IMR-90 (cell line): ENCODE measurements around the gene NOS3. TPM values are rescaled to one million over a fixed set of nuclear protein-coding genes. Genes with fewer than 3 reads are reported as not detected.

Experiments
- ATAC-seq: fragments of 200-7000 bp; cut with Tn5 transposase; 2 replicates; pipeline ENCODE4 v1.9.1; 2020; ENCODE audit warnings: low read depth, mild to moderate bottlenecking, moderate library complexity
- BruUV-seq: library from RNA; stranded (reverse); fragments of 400-500 nt; replicated peaks from 2 replicates; lab custom pipeline; 2021; lab: Mats Ljungman, UMichigan
- CTCF ChIA-PET: fragments of 300-600 bp; formaldehyde crosslinking; extraction: SDS; loops from one replicate; lab custom pipeline; 2021; ENCODE audit warnings: antibody characterized with exemption; lab: Yijun Ruan, JAX
- POLR2A ChIA-PET: fragments of 300-600 bp; sonication (Branson Sonifier 250); formaldehyde crosslinking; loops from one replicate; lab custom pipeline; 2022; ENCODE audit warnings: antibody characterized with exemption; ENCODE audit not compliant: unreplicated experiment; lab: Charles Lee
- DNase-seq: peaks from one replicate; pipeline ENCODE4 v3.0.0; 2013
- H2AFZ ChIP-seq: replicated peaks from 2 replicates; pipeline ENCODE3; 2013; ENCODE audit warnings: low read length, mild to moderate bottlenecking; ENCODE audit not compliant: poor library complexity
- H2AK5ac ChIP-seq: 2 replicates; pipeline ENCODE4 v1.6.1; 2013; ENCODE audit warnings: low read depth, low read length, inconsistent platforms
- H2AK9ac ChIP-seq: replicated peaks from 2 replicates; pipeline ENCODE3; 2013; ENCODE audit warnings: mild to moderate bottlenecking, low read depth, low read length, moderate library complexity; ENCODE audit not compliant: poor library complexity
- H2BK120ac ChIP-seq: 2 replicates; pipeline ENCODE4 v1.6.1; 2013; ENCODE audit warnings: low read depth, low read length, inconsistent platforms
- H2BK15ac ChIP-seq: 3 replicates; pipeline ENCODE4 v1.6.1; 2013; ENCODE audit warnings: low read depth, low read length, inconsistent platforms
- H2BK20ac ChIP-seq: 2 replicates; pipeline ENCODE4 v1.6.1; 2013; ENCODE audit warnings: low read depth, mild to moderate bottlenecking, inconsistent platforms, low read length, moderate library complexity
- H2BK5ac ChIP-seq: 2 replicates; pipeline ENCODE4 v1.6.1; 2013; ENCODE audit warnings: mild to moderate bottlenecking, low read depth, low read length, inconsistent platforms; ENCODE audit not compliant: poor library complexity, severe bottlenecking
- H3K14ac ChIP-seq: replicated peaks from 2 replicates; pipeline ENCODE4 v1.6.1; 2013; ENCODE audit warnings: low read depth, low read length, inconsistent platforms
- H3K18ac ChIP-seq: 2 replicates; pipeline ENCODE4 v1.6.1; 2013; ENCODE audit warnings: low read depth, low read length, control low read depth
- H3K23ac ChIP-seq: 2 replicates; pipeline ENCODE4 v1.6.1; 2013; ENCODE audit warnings: low read depth, low read length, inconsistent platforms
- H3K27ac ChIP-seq: 2 replicates; pipeline ENCODE4 v1.5.1; 2013; ENCODE audit warnings: mild to moderate bottlenecking, control low read depth, low read length; ENCODE audit not compliant: insufficient read depth
- H3K27me3 ChIP-seq: 2 replicates; pipeline ENCODE4 v1.6.1; 2013; ENCODE audit warnings: low read length; ENCODE audit not compliant: control insufficient read depth, insufficient read depth
- H3K36me3 ChIP-seq: 2 replicates; pipeline ENCODE4 v1.6.1; 2013; ENCODE audit warnings: low read length, mixed read lengths; ENCODE audit not compliant: control insufficient read depth, insufficient read depth
- H3K4ac ChIP-seq: 2 replicates; pipeline ENCODE4 v1.6.1; 2013; ENCODE audit warnings: low read depth, low read length, inconsistent platforms
- H3K4me1 ChIP-seq: 2 replicates; pipeline ENCODE4 v1.6.1; 2013; ENCODE audit warnings: low read length, mixed read lengths; ENCODE audit not compliant: control insufficient read depth, insufficient read depth
- H3K4me2 ChIP-seq: 2 replicates; pipeline ENCODE4 v1.6.1; 2013; ENCODE audit warnings: low read depth, mild to moderate bottlenecking, control low read depth, low read length, moderate library complexity
- H3K4me3 ChIP-seq: 2 replicates; pipeline ENCODE4 v1.5.1; 2013; ENCODE audit warnings: low read depth, mild to moderate bottlenecking, control low read depth, low read length, moderate library complexity; ENCODE audit not compliant: insufficient read depth
- H3K56ac ChIP-seq: 2 replicates; pipeline ENCODE4 v1.6.1; 2013; ENCODE audit warnings: low read length, inconsistent platforms; ENCODE audit not compliant: insufficient read depth; ENCODE audit errors: extremely low read depth
- H3K79me1 ChIP-seq, 2 experiments: 2 replicates each; pipeline ENCODE4 v1.6.1; 2013; ENCODE audit warnings: low read length in 2 of 2, inconsistent platforms in 1 of 2, low read depth in 1 of 2
- H3K9ac ChIP-seq: 2 replicates; pipeline ENCODE4 v1.6.1; 2013; ENCODE audit warnings: low read depth, low read length, control low read depth
- H3K9me1 ChIP-seq: 2 replicates; pipeline ENCODE4 v1.6.1; 2013; ENCODE audit warnings: low read length, inconsistent platforms; ENCODE audit not compliant: insufficient read depth
- H3K9me3 ChIP-seq: 2 replicates; pipeline ENCODE4 v1.6.1; 2013; ENCODE audit warnings: low read length; ENCODE audit not compliant: control insufficient read depth, insufficient read depth
- H4K20me1 ChIP-seq: 2 replicates; pipeline ENCODE4 v1.6.1; 2013; ENCODE audit warnings: low read length, inconsistent platforms; ENCODE audit not compliant: insufficient read depth
- H4K5ac ChIP-seq: 2 replicates; pipeline ENCODE4 v1.6.1; 2013; ENCODE audit warnings: mild to moderate bottlenecking, low read depth, low read length, control low read depth
- H4K8ac ChIP-seq, 2 experiments: 2 replicates each; pipeline ENCODE4 v1.6.1; 2013; ENCODE audit warnings: low read depth in 2 of 2, low read length in 2 of 2, control low read depth in 1 of 2, inconsistent platforms in 1 of 2
- H4K91ac ChIP-seq: 2 replicates; pipeline ENCODE4 v1.6.1; 2013; ENCODE audit warnings: low read depth, low read length, inconsistent platforms; ENCODE audit not compliant: insufficient read depth
- BHLHE40 ChIP-seq: fragments of 150-350 bp; IDR thresholded peaks from 2 replicates; pipeline ENCODE4 v1.6.1; 2016; ENCODE audit warnings: mild to moderate bottlenecking, low read depth, low read length
- CEBPB ChIP-seq: IDR thresholded peaks from 2 replicates; pipeline ENCODE4 v1.6.1; 2012; ENCODE audit warnings: low read depth, low read length, improper control_type of control experiment
- CHD1 ChIP-seq: IDR thresholded peaks from 2 replicates; pipeline ENCODE4 v1.6.1; 2012; ENCODE audit warnings: low read depth, low read length, improper control_type of control experiment
- CTCF ChIP-seq: conservative IDR thresholded peaks from 2 replicates; pipeline ENCODE4 v1.5.1; 2012; ENCODE audit warnings: mild to moderate bottlenecking, low read depth, low read length, improper control_type of control experiment
- ELK1 ChIP-seq: fragments of 150-350 bp; IDR thresholded peaks from 2 replicates; pipeline ENCODE4 v1.6.1; 2016; ENCODE audit warnings: low read depth, mild to moderate bottlenecking, low read length, moderate library complexity, borderline replicate concordance
- FOS ChIP-seq: fragments of 150-350 bp; IDR thresholded peaks from 2 replicates; pipeline ENCODE4 v1.6.1; 2016; ENCODE audit warnings: low read depth, low read length
- MAZ ChIP-seq: IDR thresholded peaks from 2 replicates; pipeline ENCODE4 v1.6.1; 2012; ENCODE audit warnings: low read depth, mild to moderate bottlenecking, low read length, improper control_type of control experiment, moderate library complexity, borderline replicate concordance
- MXI1 ChIP-seq: IDR thresholded peaks from 2 replicates; pipeline ENCODE4 v1.6.1; 2012; ENCODE audit warnings: low read depth, mild to moderate bottlenecking, low read length, moderate library complexity, borderline replicate concordance
- NFE2L2 ChIP-seq: fragments of 150-350 bp; IDR thresholded peaks from 2 replicates; pipeline ENCODE4 v1.6.1; 2016; ENCODE audit warnings: low read depth, mild to moderate bottlenecking, low read length
- POLR2A ChIP-seq: IDR thresholded peaks from 2 replicates; pipeline ENCODE4 v1.6.1; 2012; ENCODE audit warnings: mild to moderate bottlenecking, low read depth, low read length
- RCOR1 ChIP-seq: IDR thresholded peaks from 2 replicates; pipeline ENCODE4 v1.6.1; 2012; ENCODE audit warnings: mild to moderate bottlenecking, low read length, improper control_type of control experiment; ENCODE audit not compliant: insufficient replicate concordance
- RFX5 ChIP-seq: IDR thresholded peaks from 2 replicates; pipeline ENCODE4 v1.8.0; 2012; ENCODE audit warnings: low read depth, mild to moderate bottlenecking, low read length, moderate library complexity
- SMC3 ChIP-seq: fragments of 150-350 bp; IDR thresholded peaks from 2 replicates; pipeline ENCODE4 v1.6.1; 2016; ENCODE audit warnings: low read depth, mild to moderate bottlenecking, antibody characterized with exemption, low read length, moderate library complexity
- WGBS, 2 experiments: methylation state at CpG; one replicate each; pipeline versions ENCODE4 v1.1.5 to v1.1.7; 2013; ENCODE audit warnings: missing lambda C conversion rate in 2 of 2; ENCODE audit not compliant: insufficient read length in 1 of 2; ENCODE audit errors: extremely low coverage in 2 of 2; 5-methylcytosine and 5-hydroxymethylcytosine counted together
- dilution Hi-C: fragments of 300-500 bp; cut with HindIII; formaldehyde crosslinking; loops from one replicate; pipeline ENCODE4 v1.14.3; 2018; ENCODE audit warnings: low sequenced_read_pairs; ENCODE audit not compliant: unreplicated experiment
- in situ Hi-C: fragments of 300-500 bp; cut with MboI; formaldehyde crosslinking; loops from 3 replicates; pipeline ENCODE4 v1.14.3; 2019; ENCODE audit warnings: low sequenced_read_pairs, inconsistent platforms, mixed read lengths
- intact Hi-C: fragments of 100-400 bp; cut with micrococcal nuclease; formaldehyde crosslinking; loops from 2 replicates; pipeline ENCODE4 v1.10.0; 2022
- polyA plus RNA-seq, 3 experiments: library from polyadenylated mRNA; depleted of rRNA; stranded (reverse); fragments of >200 nt; gene quantifications; 2 replicates each; pipeline ENCODE4 v1.2.3, GENCODE V29; 2012; ENCODE audit warnings: low replicate concordance in 1 of 3
- total RNA-seq: library from RNA; depleted of rRNA; stranded (reverse); fragments of >200 nt; gene quantifications from 2 replicates; pipeline ENCODE4 v1.2.3, GENCODE V29; 2012

The NOS3 gene
- total and polyA plus RNA-seq, 2 of the 4 experiments (the other 2 are of a cell fraction) = 0.72 to 2.0 TPM

GRCh38 chr7:150949564-150949963, 41.3 kb upstream of the NOS3 start:
- in situ Hi-C loops = no loop called here
- ChIA-PET POLR2A (no interaction called here), CTCF (interaction anchor here (0.6 kb wide), 1 partner anchor 658 kb away, joined by 3 read pairs; no protein-coding TSS in a partner anchor)
- no peak overlapping the region for H3K4me3 ChIP-seq
- H3K27ac ChIP-seq = no peak overlapping the region
- no peak overlapping the region for H4K5ac ChIP-seq
- no peak overlapping the region for H3K4me2 ChIP-seq
- no peak overlapping the region for H2BK120ac ChIP-seq
- dilution Hi-C loops = no loop called here
- BruUV-seq = no TSS peak
- no peak overlapping the region for H4K91ac ChIP-seq
- no peaks in the 10 kb centered on the region; the same call in 1 of the 2 replicates for H4K20me1 ChIP-seq
- peaks cover 12% of the 10 kb centered on the region; the same call in 1 of the 2 replicates for H3K36me3 ChIP-seq
- H3K27me3 ChIP-seq = no peaks in the 10 kb centered on the region
- no peak overlapping the region for H2AK9ac ChIP-seq
- TF ChIP-seq SMC3 (no peak), CEBPB (no peak), ELK1 (no peak), POLR2A (no peak), CTCF (no peak), CHD1 (no peak), RFX5 (no peak), BHLHE40 (no peak), MAZ (no peak), RCOR1 (no peak), FOS (no peak), MXI1 (no peak), NFE2L2 (no peak)
- no peak overlapping the region for H4K8ac ChIP-seq
- no peak overlapping the region for H3K14ac ChIP-seq
- H3K9ac ChIP-seq = no peak overlapping the region
- no peaks in the 10 kb centered on the region for H3K9me3 ChIP-seq
- no peak overlapping the region for H3K4ac ChIP-seq
- H2BK20ac ChIP-seq = no peak overlapping the region
- no peak overlapping the region for H3K18ac ChIP-seq
- H3K23ac ChIP-seq = no peak overlapping the region
- H2BK5ac ChIP-seq = no peak overlapping the region
- no CpG with 5 or more reads among the region's 4 CpGs for WGBS, 2 experiments
- intact Hi-C loops = no loop called here
- no peak overlapping the region for H3K56ac ChIP-seq
- no peaks in the 10 kb centered on the region for H3K79me1 ChIP-seq
- H2AFZ ChIP-seq = no peak overlapping the region
- peaks cover 3% of the 10 kb centered on the region; the same call in 1 of the 2 replicates for H3K4me1 ChIP-seq
- ATAC-seq (peak; percentile 48), DNase-seq (no peak)
- no peak overlapping the region for H2BK15ac ChIP-seq
- H2AK5ac ChIP-seq = no peak overlapping the region
- H3K9me1 ChIP-seq = no peaks in the 10 kb centered on the region
